Activated effector memory CD4-positive, alpha-beta T cell treated with Interleukin-2 at 50 U/mL for 16 hours (primary cell): ENCODE results near the gene CLEC4C.
"Not testable (repeated sequence)": the region's sequence is repeated elsewhere in the genome, so short reads cannot be mapped to it uniquely, and the experiment has no call there.

Experiments used
- DNase-seq: peaks from one replicate; pipeline ENCODE4 v3.0.0-alpha.2; 2020

Gene CLEC4C

GRCh38 chr12:7747246-7747645, at the start of gene CLEC4C:
Gene CLEC4C (minus strand): TSS chr12:7747375. CDS start chr12:7747348, 27 bp downstream.
- DNase-seq, result no peak

GRCh38 chr12:7793211-7793610, 46.0 kb upstream of the CLEC4C start:
- no peak for DNase-seq

- not testable (repeated sequence) for DNase-seq
Observed at GRCh38 chr12:7788884-7789528, 41.8 kb upstream of the CLEC4C start, which contains the start of gene NANOG. Gene NANOG (plus strand): TSS chr12:7789402. CDS start chr12:7789615, 213 bp downstream.

GRCh38 chr12:7788294-7788660, 41.1 kb upstream of the CLEC4C start:
- no peak for DNase-seq

GRCh38 chr12:7787574-7788293, 40.6 kb upstream of the CLEC4C start:
- no peak for DNase-seq

- DNase-seq, result no peak
Observed at GRCh38 chr12:7784701-7785100, 37.5 kb upstream of the CLEC4C start.

- DNase-seq, result not testable (repeated sequence)
Observed at GRCh38 chr12:7783433-7783832, 36.3 kb upstream of the CLEC4C start.

- no peak for DNase-seq
Observed at GRCh38 chr12:7782055-7782454, 34.9 kb upstream of the CLEC4C start.

GRCh38 chr12:7781274-7781673, 34.1 kb upstream of the CLEC4C start:
- DNase-seq, result no peak

GRCh38 chr12:7769999-7770398, 22.8 kb upstream of the CLEC4C start:
- no peak for DNase-seq

GRCh38 chr12:7758766-7759140, 11.6 kb upstream of the CLEC4C start:
- no peak for DNase-seq

GRCh38 chr12:7756993-7757392, 9.8 kb upstream of the CLEC4C start:
- DNase-seq, result no peak

- DNase-seq, result not testable (repeated sequence)
Observed at GRCh38 chr12:7755668-7756067, 8.5 kb upstream of the CLEC4C start.

GRCh38 chr12:7751941-7752922, 5.1 kb upstream of the CLEC4C start:
- DNase-seq, result not testable (repeated sequence)

- DNase-seq, result no peak
Observed at GRCh38 chr12:7751394-7751793, 4.2 kb upstream of the CLEC4C start.

GRCh38 chr12:7750350-7750749, 3.2 kb upstream of the CLEC4C start:
- no peak for DNase-seq

GRCh38 chr12:7749442-7749841, 2.3 kb upstream of the CLEC4C start:
- DNase-seq, result no peak

- DNase-seq, result no peak
Observed at GRCh38 chr12:7748852-7749251, 1.7 kb upstream of the CLEC4C start.

GRCh38 chr12:7732993-7733392, 14.2 kb downstream of the CLEC4C start:
- no peak for DNase-seq

GRCh38 chr12:7731486-7731885, 15.7 kb downstream of the CLEC4C start:
- no peak for DNase-seq

GRCh38 chr12:7730984-7731383, 16.2 kb downstream of the CLEC4C start:
- not testable (repeated sequence) for DNase-seq

GRCh38 chr12:7729746-7730145, 17.4 kb downstream of the CLEC4C start:
- no peak for DNase-seq

- DNase-seq, result no peak
Observed at GRCh38 chr12:7723926-7724325, 23.2 kb downstream of the CLEC4C start.
